OCI-LY3 (cell line): Measurements from ENCODE around the gene TIMM21.

Experiments used
- EZH2phosphoT487 ChIP-seq: fragments of 200-600 bp; shearing (Covaris generic); IDR thresholded peaks from 2 replicates; pipeline ENCODE4 v1.6.1; 2018; ENCODE audit warnings: antibody characterized with exemption, mixed run types, low read depth
- TF ChIP-seq, protein P1 (sequence below): fragments of 200-600, 300-600 bp; sonication (generic); IDR thresholded peaks from 2 replicates; pipeline ENCODE4 v1.5.1; 2014; ENCODE audit warnings: antibody characterized with exemption, low read length, low read depth

DNA sequence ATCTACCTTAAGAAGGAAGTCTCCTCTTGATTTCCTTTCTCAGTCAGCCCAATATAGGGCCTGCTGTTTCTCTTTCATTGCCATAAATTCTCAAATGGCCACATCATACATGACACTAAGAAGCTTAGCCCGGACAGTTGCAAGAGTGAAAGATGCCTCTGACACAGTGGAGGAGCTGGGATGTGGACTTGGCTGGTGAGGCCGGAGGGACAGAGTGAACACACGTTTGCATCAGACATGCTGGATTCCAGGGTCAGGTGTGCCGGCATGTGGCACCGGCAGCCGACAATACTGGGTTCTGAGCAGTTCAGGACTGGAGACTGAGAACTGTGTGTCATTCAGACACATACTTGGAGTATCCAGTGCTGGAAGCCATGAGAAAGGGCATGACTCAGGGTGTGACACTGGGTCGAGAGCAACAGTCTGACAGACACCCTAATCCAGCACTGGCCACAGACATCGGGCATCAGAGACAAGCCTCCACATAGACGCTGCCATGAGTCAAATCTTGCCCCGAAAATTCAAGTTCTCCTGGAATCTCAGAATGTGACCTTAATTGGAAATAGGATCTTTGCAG is 31.4 kb downstream of the TIMM21 start:
- TF ChIP-seq, protein P1, sequence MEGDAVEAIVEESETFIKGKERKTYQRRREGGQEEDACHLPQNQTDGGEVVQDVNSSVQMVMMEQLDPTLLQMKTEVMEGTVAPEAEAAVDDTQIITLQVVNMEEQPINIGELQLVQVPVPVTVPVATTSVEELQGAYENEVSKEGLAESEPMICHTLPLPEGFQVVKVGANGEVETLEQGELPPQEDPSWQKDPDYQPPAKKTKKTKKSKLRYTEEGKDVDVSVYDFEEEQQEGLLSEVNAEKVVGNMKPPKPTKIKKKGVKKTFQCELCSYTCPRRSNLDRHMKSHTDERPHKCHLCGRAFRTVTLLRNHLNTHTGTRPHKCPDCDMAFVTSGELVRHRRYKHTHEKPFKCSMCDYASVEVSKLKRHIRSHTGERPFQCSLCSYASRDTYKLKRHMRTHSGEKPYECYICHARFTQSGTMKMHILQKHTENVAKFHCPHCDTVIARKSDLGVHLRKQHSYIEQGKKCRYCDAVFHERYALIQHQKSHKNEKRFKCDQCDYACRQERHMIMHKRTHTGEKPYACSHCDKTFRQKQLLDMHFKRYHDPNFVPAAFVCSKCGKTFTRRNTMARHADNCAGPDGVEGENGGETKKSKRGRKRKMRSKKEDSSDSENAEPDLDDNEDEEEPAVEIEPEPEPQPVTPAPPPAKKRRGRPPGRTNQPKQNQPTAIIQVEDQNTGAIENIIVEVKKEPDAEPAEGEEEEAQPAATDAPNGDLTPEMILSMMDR: no peak
- TF ChIP-seq EZH2phosphoT487: no peak
